ENCODE results near the gene WDR88. TPM values are rescaled to one million over a fixed set of nuclear protein-coding genes. Genes with fewer than 3 reads are reported as not detected.

Gene WDR88
- total RNA-seq, 2 experiments from 2014 or later, result not detected

DNA sequence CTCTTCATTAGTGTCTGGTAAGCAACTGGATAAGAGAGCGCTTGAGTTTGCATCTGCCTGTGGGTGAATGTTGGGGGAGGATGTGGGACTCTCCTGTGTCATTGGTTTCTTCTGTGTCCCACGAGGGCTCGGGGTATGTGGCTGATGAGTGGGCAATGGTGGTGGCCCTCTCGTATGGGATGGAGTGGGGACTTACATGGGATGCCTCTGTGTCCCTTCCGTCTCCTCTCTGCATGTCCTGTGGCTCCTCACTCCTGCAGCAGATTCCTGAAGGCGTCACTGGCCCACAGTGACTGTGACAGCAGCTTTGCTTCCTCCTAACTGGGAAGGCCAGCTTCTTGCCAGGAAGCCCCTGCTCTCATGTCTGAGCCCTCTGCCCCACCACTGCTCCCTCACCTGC is 59.6 kb downstream of the WDR88 start:
- no peak for ATAC-seq
- Mint-ChIP-seq H3K4me3 (no peak overlapping the region), H3K9me3 (ENCODE audit: insufficient read depth) (no peaks in the 10 kb centered on the region), H3K36me3 (ENCODE audit: low read depth) (no peaks in the 10 kb centered on the region), H3K27me3 (ENCODE audit: low read depth) (peaks cover 33% of the 10 kb centered on the region), H3K27ac (no peak overlapping the region), H3K4me1 (ENCODE audit: low read depth) (peaks cover 5% of the 10 kb centered on the region)
- CTCF ChIA-PET, result interaction anchor here (1.0 to 1.8 kb wide), 3 partner anchors 8 to 44 kb away, joined by 3 to 4 read pairs (median 4); no protein-coding TSS in a partner anchor
- DNase-seq, result no peak
- POLR2A ChIA-PET, result no interaction called here

DNA sequence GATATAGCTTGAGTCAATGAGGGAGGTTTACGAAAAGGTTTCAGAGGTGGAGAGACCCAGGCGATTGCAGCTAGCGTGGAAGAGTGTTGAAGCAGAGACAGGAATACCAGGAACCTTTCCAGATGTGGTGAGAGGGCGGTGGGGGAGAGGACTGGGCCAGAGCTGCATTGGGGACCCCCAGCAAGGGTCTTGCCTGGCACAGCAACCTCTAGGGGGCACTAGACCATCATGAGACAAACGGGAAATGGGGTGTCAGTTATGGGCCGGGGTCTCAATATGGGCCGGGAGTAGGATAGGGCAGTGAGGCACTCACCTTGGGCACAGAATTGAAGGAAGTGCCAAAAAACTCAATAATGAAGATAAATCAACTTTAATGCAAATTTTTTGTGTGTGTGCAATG is 60.1 kb downstream of the WDR88 start:
- H3K36me3 Mint-ChIP-seq (ENCODE audit: low read depth), result no peaks in the 10 kb centered on the region

GRCh38 chr19:33193269-33193864 is 61.5 kb downstream of the WDR88 start:
- CTCF ChIA-PET, result interaction anchor here (1.8 kb wide), 1 partner anchor 10 kb away, joined by 4 read pairs; no protein-coding TSS in a partner anchor
- DNase-seq (no peak), ATAC-seq (no peak)
- Mint-ChIP-seq H3K4me3 (no peak overlapping the region), H3K27ac (no peak overlapping the region), H3K9me3 (ENCODE audit: insufficient read depth) (no peaks in the 10 kb centered on the region), H3K4me1 (ENCODE audit: low read depth) (no peaks in the 10 kb centered on the region), H3K27me3 (ENCODE audit: low read depth) (peaks cover 38% of the 10 kb centered on the region), H3K36me3 (ENCODE audit: low read depth) (no peaks in the 10 kb centered on the region)
- POLR2A ChIA-PET, result no interaction called here

More for the DNA sequence above, 60.1 kb downstream of the WDR88 start:
- Mint-ChIP-seq H3K27me3 (ENCODE audit: low read depth) (peaks cover 36% of the 10 kb centered on the region), H3K4me1 (ENCODE audit: low read depth) (no peaks in the 10 kb centered on the region), H3K27ac (no peak overlapping the region), H3K4me3 (no peak overlapping the region), H3K9me3 (ENCODE audit: insufficient read depth) (no peaks in the 10 kb centered on the region)
- ATAC-seq (no peak), DNase-seq (no peak)
- ChIA-PET POLR2A (no interaction called here), CTCF (interaction anchor here (1.0 to 1.8 kb wide), 3 partner anchors 9 to 43 kb away, joined by 3 to 4 read pairs (median 4); no protein-coding TSS in a partner anchor)

- Mint-ChIP-seq H3K4me1 (ENCODE audit: low read depth) (no peaks in the 10 kb centered on the region), H3K27me3 (ENCODE audit: low read depth) (peaks cover 38% of the 10 kb centered on the region), H3K27ac (no peak within 1 kb of the TSS), H3K9me3 (ENCODE audit: insufficient read depth) (no peaks in the 10 kb centered on the region), H3K36me3 (ENCODE audit: low read depth) (no peaks in the 10 kb centered on the region), H3K4me3 (peak within 1 kb of the TSS; percentile 18)
- ChIA-PET POLR2A (no interaction called here), CTCF (no interaction called here)
- DNase-seq (no peak), ATAC-seq (peak; percentile 44)
Measured at GRCh38 chr19:33193865-33194362, 62.0 kb downstream of the WDR88 start, which contains the start of gene LRP3. TSS of gene LRP3 (plus strand) at chr19:33194330. CDS start at chr19:33194786, 456 bp downstream.

- Mint-ChIP-seq H3K4me1 (ENCODE audit: low read depth) (no peaks in the 10 kb centered on the region), H3K36me3 (ENCODE audit: low read depth) (no peaks in the 10 kb centered on the region), H3K27ac (no peak overlapping the region), H3K27me3 (ENCODE audit: low read depth) (peaks cover 38% of the 10 kb centered on the region), H3K9me3 (ENCODE audit: insufficient read depth) (no peaks in the 10 kb centered on the region), H3K4me3 (no peak overlapping the region)
- no peak for DNase-seq
- ATAC-seq, result peak; percentile 37
- ChIA-PET POLR2A (no interaction called here), CTCF (no interaction called here)
Measured at GRCh38 chr19:33194532-33194885, 62.6 kb downstream of the WDR88 start.

- peaks cover 38% of the 10 kb centered on the region for H3K27me3 Mint-ChIP-seq (ENCODE audit: low read depth)
- peak overlapping the region; percentile 18 for H3K4me3 Mint-ChIP-seq
- H3K27ac Mint-ChIP-seq, result no peak overlapping the region
- H3K36me3 Mint-ChIP-seq (ENCODE audit: low read depth), result no peaks in the 10 kb centered on the region
- H3K4me1 Mint-ChIP-seq (ENCODE audit: low read depth), result no peaks in the 10 kb centered on the region
- POLR2A ChIA-PET, result no interaction called here
- CTCF ChIA-PET, result no interaction called here
- ATAC-seq (peak; percentile 38), DNase-seq (no peak)
- H3K9me3 Mint-ChIP-seq (ENCODE audit: insufficient read depth), result no peaks in the 10 kb centered on the region
Measured at GRCh38 chr19:33194886-33195644, 63.2 kb downstream of the WDR88 start.

GRCh38 chr19:33195645-33196347 is 63.9 kb downstream of the WDR88 start:
- Mint-ChIP-seq H3K27ac (no peak overlapping the region), H3K9me3 (ENCODE audit: insufficient read depth) (no peaks in the 10 kb centered on the region), H3K36me3 (ENCODE audit: low read depth) (no peaks in the 10 kb centered on the region), H3K4me3 (no peak overlapping the region), H3K4me1 (ENCODE audit: low read depth) (no peaks in the 10 kb centered on the region), H3K27me3 (ENCODE audit: low read depth) (peaks cover 34% of the 10 kb centered on the region)
- no peak for DNase-seq
- ChIA-PET CTCF (interaction anchor here (3.1 kb wide), 1 partner anchor 12 kb away, joined by 18 read pairs; no protein-coding TSS in a partner anchor), POLR2A (no interaction called here)
- no peak for ATAC-seq

DNA sequence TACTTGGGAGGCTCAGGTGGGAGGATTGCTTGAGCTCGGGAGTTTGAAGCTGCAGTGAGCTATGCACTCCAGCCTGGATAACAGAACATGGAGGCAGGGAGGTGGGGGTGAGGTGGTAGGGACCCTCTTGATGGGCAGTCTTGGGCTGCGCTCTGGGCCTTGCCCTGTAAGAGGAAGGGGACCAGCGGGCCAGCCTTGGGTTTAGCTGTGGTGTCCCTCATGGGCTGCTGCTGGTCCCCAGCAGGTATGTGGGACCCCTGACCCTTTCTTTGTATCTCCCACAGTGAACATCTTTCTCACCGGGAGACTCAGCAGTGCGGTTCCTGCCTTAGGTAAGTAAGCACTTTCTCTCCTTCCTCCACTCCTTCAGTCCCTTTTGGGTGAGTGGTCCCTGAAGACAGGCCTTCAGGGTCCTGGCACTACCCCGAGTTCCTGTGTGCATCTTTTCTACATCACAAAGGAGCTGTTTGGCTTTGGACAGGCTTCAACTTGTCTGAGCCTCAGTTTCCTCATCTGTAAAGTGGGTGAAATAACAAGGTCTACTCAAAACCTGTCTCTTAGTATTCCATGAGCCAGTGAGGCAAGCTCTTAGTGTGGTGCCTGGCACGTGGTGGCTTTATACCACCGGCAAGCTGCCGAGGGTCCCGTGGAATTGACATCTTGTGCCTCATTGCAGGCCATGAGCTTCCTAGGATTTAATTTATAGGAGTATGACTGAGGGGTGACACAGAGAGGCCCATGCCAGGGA is 64.7 kb downstream of the WDR88 start:
- no peaks in the 10 kb centered on the region for H3K36me3 Mint-ChIP-seq (ENCODE audit: low read depth)
- no peak overlapping the region for H3K4me3 Mint-ChIP-seq
- ATAC-seq, result no peak
- DNase-seq, result no peak
- no peak overlapping the region for H3K27ac Mint-ChIP-seq
- no peaks in the 10 kb centered on the region for H3K4me1 Mint-ChIP-seq (ENCODE audit: low read depth)
- H3K27me3 Mint-ChIP-seq (ENCODE audit: low read depth), result peaks cover 31% of the 10 kb centered on the region
- ChIA-PET POLR2A (no interaction called here), CTCF (interaction anchor here (1.3 to 3.1 kb wide), 3 partner anchors 13 to 52 kb away, joined by 3 to 18 read pairs (median 6); no protein-coding TSS in a partner anchor)
- H3K9me3 Mint-ChIP-seq (ENCODE audit: insufficient read depth), result no peaks in the 10 kb centered on the region

GRCh38 chr19:33197591-33198000 is 65.7 kb downstream of the WDR88 start:
- Mint-ChIP-seq H3K27me3 (ENCODE audit: low read depth) (peaks cover 21% of the 10 kb centered on the region), H3K4me3 (no peak overlapping the region), H3K4me1 (ENCODE audit: low read depth) (no peaks in the 10 kb centered on the region), H3K36me3 (ENCODE audit: low read depth) (no peaks in the 10 kb centered on the region), H3K27ac (no peak overlapping the region), H3K9me3 (ENCODE audit: insufficient read depth) (no peaks in the 10 kb centered on the region)
- DNase-seq, result no peak
- no peak for ATAC-seq
- POLR2A ChIA-PET, result no interaction called here
- CTCF ChIA-PET, result interaction anchor here (1.3 to 3.1 kb wide), 3 partner anchors 14 to 53 kb away, joined by 3 to 18 read pairs (median 6); no protein-coding TSS in a partner anchor

DNA sequence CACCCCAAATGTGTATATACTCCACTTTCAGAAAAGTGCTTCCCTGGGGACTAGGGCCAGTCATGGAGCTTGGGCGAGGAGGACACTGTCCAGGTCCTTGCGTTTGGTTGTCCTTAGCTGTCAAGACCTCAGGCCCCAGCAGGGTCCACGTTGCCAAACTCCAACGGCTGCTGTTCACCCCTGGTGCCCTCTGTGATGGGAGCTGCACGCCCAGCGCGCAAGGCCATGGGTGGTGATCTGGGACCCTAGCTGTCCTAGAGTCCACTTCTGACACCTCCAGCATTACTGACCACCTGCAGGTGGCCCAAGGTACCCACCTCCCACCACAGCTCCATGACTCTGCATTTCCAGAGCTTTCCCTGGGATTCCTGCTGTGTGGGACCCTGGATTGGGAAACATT is 66.3 kb downstream of the WDR88 start:
- no peak overlapping the region for H3K4me3 Mint-ChIP-seq
- no peaks in the 10 kb centered on the region for H3K4me1 Mint-ChIP-seq (ENCODE audit: low read depth)
- ChIA-PET POLR2A (no interaction called here), CTCF (interaction anchor here (1.8 to 3.1 kb wide), 2 partner anchors 14 to 17 kb away, joined by 6 to 18 read pairs; no protein-coding TSS in a partner anchor)
- H3K27me3 Mint-ChIP-seq (ENCODE audit: low read depth), result peaks cover 16% of the 10 kb centered on the region
- no peak overlapping the region for H3K27ac Mint-ChIP-seq
- DNase-seq, result no peak
- no peaks in the 10 kb centered on the region for H3K9me3 Mint-ChIP-seq (ENCODE audit: insufficient read depth)
- no peaks in the 10 kb centered on the region for H3K36me3 Mint-ChIP-seq (ENCODE audit: low read depth)
- no peak for ATAC-seq

- H3K4me3 Mint-ChIP-seq, result no peak overlapping the region
- H3K36me3 Mint-ChIP-seq (ENCODE audit: low read depth), result no peaks in the 10 kb centered on the region
- peaks cover 9% of the 10 kb centered on the region for H3K27me3 Mint-ChIP-seq (ENCODE audit: low read depth)
- H3K4me1 Mint-ChIP-seq (ENCODE audit: low read depth), result no peaks in the 10 kb centered on the region
- no peak overlapping the region for H3K27ac Mint-ChIP-seq
- no peaks in the 10 kb centered on the region for H3K9me3 Mint-ChIP-seq (ENCODE audit: insufficient read depth)
- ATAC-seq, result no peak
- ChIA-PET CTCF (no interaction called here), POLR2A (no interaction called here)
- no peak for DNase-seq
Measured at GRCh38 chr19:33199441-33200265, 67.7 kb downstream of the WDR88 start.
